GM18505 (cell line): ENCODE results near the gene MAEA.
"Not testable (repeated sequence)": the region's sequence is repeated elsewhere in the genome, so short reads cannot be mapped to it uniquely, and the experiment has no call there.

ENCODE experiments used
- ATAC-seq: cut with Tn5 transposase; IDR thresholded peaks from one replicate; pipeline ENCODE4 v1.9.1; 2021; ENCODE audit not compliant: unreplicated experiment
- POLR2A ChIP-seq: IDR thresholded peaks from 4 replicates; pipeline ENCODE4 v1.6.1; 2011; ENCODE audit warnings: borderline replicate concordance; ENCODE audit not compliant: insufficient read depth, insufficient read length; ENCODE audit errors: extremely low read depth

The MAEA gene

GRCh38 chr4:1279253-1279652 lies 10.4 kb upstream of the MAEA start:
- ATAC-seq = no peak
- no peak for TF ChIP-seq POLR2A

- ATAC-seq = no peak
- TF ChIP-seq POLR2A = no peak
These were observed 6.0 kb upstream of the MAEA start for GRCh38 chr4:1283711-1284110.

GRCh38 chr4:1285151-1285789 lies 4.4 kb upstream of the MAEA start:
- ATAC-seq = no peak
- TF ChIP-seq POLR2A = no peak

GRCh38 chr4:1285790-1286553 lies 3.7 kb upstream of the MAEA start:
- ATAC-seq = no peak
- TF ChIP-seq POLR2A = no peak

GRCh38 chr4:1288786-1289185 lies 905 bp upstream of the MAEA start:
- no peak for ATAC-seq
- TF ChIP-seq POLR2A = no peak

GRCh38 chr4:1290165-1290977 lies 680 bp downstream of the MAEA start:
- TF ChIP-seq POLR2A = no peak
- ATAC-seq = peak; percentile 24

- ATAC-seq = no peak
- TF ChIP-seq POLR2A = no peak
These were observed 1.4 kb downstream of the MAEA start for GRCh38 chr4:1291091-1291490.

- no peak for TF ChIP-seq POLR2A
- ATAC-seq = no peak
These were observed 2.5 kb downstream of the MAEA start for GRCh38 chr4:1291996-1292702.

- not testable (repeated sequence) for ATAC-seq
These were observed 3.0 kb downstream of the MAEA start for GRCh38 chr4:1292703-1293011.

GRCh38 chr4:1293531-1293941 lies 3.8 kb downstream of the MAEA start:
- TF ChIP-seq POLR2A = no peak
- ATAC-seq = no peak

- ATAC-seq = no peak
These were observed 4.3 kb downstream of the MAEA start for GRCh38 chr4:1293991-1294390.

GRCh38 chr4:1294424-1294823 lies 4.7 kb downstream of the MAEA start:
- TF ChIP-seq POLR2A = no peak
- ATAC-seq = no peak

More at GRCh38 chr4:1293991-1294390, 4.3 kb downstream of the MAEA start:
- no peak for TF ChIP-seq POLR2A

GRCh38 chr4:1294891-1295290 lies 5.2 kb downstream of the MAEA start:
- no peak for TF ChIP-seq POLR2A
- no peak for ATAC-seq
